Tongue (tissue), 2 donors: ENCODE measurements around the gene PLEKHA5. TPM values are rescaled to one million over a fixed set of nuclear protein-coding genes. Genes with fewer than 3 reads are reported as not detected.
"Not testable (repeated sequence)": the region's sequence is repeated elsewhere in the genome, so short reads cannot be mapped to it uniquely, and the experiment has no call there.

Experiments
- DNase-seq: peaks from one replicate; pipeline ENCODE4 v3.0.0-alpha.2; 2015
- total RNA-seq: library from RNA; depleted of rRNA; stranded (reverse); fragments of >200 nt; gene quantifications from one replicate; pipeline ENCODE4 v1.2.3, GENCODE V29; 2014

Gene PLEKHA5
- total RNA-seq, 1 donor from 2014 or later, result 37.0 TPM

DNA sequence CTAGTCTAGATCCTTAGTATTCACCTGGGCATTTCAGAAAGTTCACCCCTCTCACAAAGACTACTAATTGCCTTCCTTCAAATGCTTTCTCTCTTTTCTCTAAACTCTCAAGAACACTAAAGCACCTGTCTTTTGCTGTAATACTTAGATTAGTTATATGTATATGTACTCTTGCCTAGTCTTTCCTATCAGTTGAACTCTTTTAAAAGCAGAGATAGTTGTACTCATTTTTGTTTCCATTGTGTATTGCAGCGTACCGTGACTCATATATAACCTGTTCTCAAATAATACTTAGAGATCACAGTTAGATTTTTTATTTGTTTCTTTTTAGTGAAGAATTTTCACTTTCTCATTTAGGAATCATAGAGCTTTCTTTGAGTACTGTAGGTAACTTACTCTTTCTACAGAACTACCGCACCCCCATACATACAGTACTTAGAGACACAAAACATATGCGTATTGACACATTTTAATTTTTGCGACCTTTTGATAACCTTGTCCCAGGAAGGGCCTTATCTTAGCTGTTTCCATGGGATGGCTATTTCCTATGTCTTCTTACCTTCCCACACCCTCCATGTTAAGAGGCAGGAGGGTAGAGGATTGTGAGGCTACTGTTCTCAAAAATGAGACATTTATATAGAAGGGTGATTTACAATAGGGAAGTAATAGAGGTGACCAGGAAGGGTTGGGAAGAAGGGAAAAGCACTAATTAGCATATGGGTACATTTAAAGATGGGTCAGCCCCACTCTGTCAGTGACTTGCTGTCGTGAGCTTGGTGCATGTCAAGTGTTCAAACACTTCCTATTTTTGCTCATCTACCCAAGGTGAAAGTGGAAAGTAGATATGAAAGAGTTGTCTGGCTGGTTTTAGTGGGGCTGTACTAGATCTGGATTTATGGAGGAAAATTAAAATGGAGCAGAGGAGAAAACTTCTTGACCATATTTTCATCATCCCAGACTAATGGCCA lies 74.3 kb downstream of the PLEKHA5 start:
- DNase-seq, result no peak

DNA sequence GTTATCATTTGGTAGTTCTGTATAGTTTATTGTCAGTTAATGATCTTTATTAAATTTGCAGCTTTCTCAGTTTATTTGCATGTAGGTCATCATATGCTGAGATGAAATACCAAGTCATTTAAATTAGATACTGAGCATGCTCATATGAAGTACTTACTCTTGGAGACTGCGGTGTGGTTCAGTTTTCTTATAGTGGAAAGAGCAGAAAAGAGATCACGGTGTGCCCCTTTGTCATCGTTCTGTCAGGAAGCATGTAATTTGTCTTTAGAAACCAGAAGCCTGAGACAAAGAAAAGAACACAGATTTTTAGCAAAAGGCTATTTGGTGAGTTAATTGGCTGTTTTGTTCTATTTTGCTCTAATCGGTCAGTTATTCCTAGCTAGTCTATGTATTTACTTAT lies 75.6 kb downstream of the PLEKHA5 start:
- DNase-seq, result no peak

- no peak for DNase-seq
These were observed 77.1 kb downstream of the PLEKHA5 start for GRCh38 chr12:19206493-19207077.

- no peak for DNase-seq
These were observed 78.9 kb downstream of the PLEKHA5 start for GRCh38 chr12:19208456-19208855.

DNA sequence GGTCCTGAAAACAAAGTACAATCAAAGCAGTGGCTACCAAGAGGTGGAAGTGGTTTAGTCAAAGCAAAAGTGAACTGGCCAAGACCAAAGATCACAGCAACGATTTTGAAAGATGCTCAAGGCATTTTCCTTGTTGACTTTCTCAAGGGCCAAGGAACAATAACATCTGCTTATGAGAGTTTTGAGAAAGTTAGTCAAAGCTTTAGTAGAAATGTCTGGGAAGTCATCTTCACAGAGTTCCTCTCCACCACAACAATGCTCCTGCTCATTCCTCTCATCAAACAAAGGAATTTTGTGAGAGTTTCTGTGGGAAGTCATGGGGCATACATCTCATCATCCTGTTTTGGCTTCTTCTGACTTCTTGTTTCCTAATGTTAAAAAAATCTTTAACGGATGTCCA lies 80.1 kb downstream of the PLEKHA5 start:
- no peak for DNase-seq

- no peak for DNase-seq
These were observed 82.3 kb downstream of the PLEKHA5 start for GRCh38 chr12:19211802-19212201.

GRCh38 chr12:19212245-19212644 lies 82.7 kb downstream of the PLEKHA5 start:
- no peak for DNase-seq

GRCh38 chr12:19214020-19214419 lies 84.5 kb downstream of the PLEKHA5 start:
- DNase-seq, result no peak

DNA sequence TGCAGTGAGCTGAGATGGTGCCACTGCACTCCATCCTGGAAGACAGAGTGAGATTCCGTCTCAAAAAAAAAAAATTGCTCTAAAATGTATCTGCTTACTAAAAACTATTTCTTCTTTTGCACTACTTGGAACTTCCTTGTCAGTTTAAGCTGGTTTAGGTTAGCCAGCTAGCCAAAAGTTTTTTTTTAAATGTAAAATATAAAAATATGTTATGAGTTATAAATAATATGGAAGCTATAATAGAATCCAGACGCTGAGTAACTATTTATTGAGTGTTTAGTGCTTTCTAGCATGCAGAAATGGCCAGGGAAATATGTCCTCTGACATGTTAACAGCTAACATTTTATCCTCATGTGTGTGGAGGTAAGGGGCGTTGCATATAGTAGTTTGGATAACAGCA lies 85.6 kb downstream of the PLEKHA5 start:
- no peak for DNase-seq

- DNase-seq, result no peak
These were observed 87.9 kb downstream of the PLEKHA5 start for GRCh38 chr12:19217446-19217845.

- no peak for DNase-seq
These were observed 90.7 kb downstream of the PLEKHA5 start for GRCh38 chr12:19220205-19220604.

- DNase-seq, result no peak
These were observed 91.4 kb downstream of the PLEKHA5 start for GRCh38 chr12:19220852-19221466.

- DNase-seq, result no peak
These were observed 93.0 kb downstream of the PLEKHA5 start for GRCh38 chr12:19222558-19222957.

GRCh38 chr12:19223018-19223417 lies 93.5 kb downstream of the PLEKHA5 start:
- DNase-seq, result peak; percentile 32

DNA sequence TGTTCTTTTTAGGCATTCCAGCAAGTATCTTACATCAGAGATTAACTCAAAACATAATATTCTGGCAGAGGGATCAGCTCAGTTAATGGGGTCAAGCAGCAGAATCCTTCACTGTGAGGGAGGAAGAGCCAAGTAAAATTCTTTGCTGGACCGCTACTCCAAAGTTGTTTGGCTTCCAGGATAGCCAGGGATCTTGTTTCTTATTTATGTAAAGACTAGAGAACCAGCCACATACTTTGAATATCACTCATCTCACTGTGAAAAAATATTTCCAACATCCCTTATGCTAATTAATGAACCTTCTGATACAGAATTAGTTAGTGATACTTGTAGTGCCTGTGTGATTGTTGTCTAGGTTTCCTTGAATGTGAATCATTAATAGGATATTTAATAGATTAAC lies 94.2 kb downstream of the PLEKHA5 start:
- DNase-seq, result peak; percentile 37

DNA sequence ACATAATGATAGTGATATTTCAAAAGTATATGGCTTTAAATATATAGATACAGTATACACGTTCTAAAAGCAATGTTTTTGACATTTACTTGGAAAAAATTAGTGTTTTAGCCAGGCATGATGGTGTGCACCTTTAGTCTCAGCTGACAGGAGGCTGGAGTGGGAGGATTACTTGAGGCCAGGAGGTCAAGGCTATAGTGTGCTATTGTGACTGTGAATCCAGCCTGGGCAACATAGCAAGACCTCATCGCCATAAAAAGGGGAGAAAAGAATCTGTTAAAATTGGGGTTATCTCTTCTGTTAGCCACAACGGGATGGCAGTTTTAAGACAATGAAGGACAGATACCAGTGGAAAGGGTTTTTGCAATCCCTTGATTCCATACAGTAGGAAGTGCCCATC lies 95.2 kb downstream of the PLEKHA5 start:
- DNase-seq, result no peak

DNA sequence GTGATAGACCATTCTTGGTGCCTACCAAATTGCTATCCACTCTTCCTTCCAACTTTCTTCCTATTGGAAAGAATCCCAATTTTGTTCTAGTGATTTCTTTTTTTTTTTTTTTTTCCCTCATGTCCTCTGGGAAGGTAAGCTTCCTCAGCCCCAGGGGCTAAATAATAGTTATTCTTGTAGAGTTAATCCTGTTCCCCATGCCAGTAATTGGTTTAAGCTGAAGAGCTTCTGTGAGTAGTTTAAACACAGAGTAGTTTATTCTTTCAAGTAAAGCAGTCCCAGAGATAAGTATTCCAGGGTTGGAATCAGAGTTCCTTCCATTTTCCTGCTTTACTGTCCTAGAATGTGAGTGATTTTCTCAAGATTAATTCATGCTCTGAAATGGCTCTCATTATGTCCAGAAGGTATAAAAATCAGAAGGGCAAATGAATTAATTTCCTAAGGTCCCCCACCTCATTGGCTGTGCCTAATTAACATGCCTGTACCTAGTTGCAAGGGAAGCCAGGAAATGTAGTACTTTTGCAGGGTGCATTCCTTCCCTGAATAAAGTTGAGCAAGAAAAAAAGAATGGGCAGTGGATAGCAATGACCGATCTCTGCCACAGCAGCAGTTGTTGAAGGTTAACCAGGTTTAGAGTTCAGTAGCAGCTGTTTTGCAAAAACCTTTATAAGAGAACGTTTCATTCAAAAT lies 97.8 kb downstream of the PLEKHA5 start:
- DNase-seq, result no peak

DNA sequence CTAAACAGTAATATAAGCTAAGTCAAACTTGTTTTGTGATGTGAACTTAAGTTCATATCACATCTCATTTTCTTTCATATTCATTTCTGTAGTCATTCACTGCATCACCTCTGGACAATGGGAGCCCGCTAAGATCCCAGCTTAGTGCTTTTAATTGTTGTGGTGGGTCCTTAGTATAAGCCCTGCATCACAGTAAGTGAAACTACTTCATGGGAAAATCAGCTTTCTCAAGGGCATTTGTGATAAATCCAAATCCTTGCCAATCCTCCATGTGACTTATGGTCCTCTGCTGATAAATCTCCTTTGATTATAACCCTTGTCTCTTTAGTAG lies 98.3 kb downstream of the PLEKHA5 start:
- DNase-seq, result no peak

- DNase-seq, result not testable (repeated sequence)
These were observed 99.5 kb downstream of the PLEKHA5 start for GRCh38 chr12:19229021-19229420.

DNA sequence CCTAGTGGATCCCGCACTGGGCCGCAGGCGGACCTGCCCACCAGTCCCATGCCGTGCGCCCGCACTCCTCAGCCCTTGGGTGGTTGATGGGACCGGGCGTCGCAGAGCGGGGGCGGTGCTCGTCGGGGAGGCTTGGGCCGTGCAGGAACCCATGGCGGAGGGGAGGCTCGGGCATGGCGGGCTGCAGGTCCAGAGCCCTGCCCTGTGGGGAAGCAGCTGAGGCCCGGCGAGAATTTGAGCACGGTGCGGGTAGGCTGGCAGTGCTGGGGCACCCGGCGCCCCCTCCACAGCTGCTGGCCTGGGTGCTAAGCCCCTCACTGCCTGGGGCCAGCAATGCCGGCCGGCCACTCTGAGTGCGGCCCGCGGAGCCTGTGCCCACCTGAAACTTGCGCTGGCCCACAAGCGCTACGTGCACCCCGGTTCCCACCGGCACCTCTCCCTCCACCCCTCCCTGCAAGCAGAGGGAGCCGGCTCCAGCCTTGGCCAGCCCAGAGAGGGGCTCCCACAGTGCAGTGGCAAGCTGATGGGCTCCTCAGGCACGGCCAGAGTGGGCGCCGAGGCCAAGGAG lies 100.8 kb downstream of the PLEKHA5 start:
- DNase-seq, result no peak

GRCh38 chr12:19230896-19231295 lies 101.4 kb downstream of the PLEKHA5 start:
- no peak for DNase-seq

GRCh38 chr12:19234171-19234704 lies 104.7 kb downstream of the PLEKHA5 start:
- peak; percentile 38 for DNase-seq
